Neural cell (in vitro differentiated cells): ENCODE results near the gene BRSK2.

Experiments
- CTCF ChIP-seq: fragments of 450-650 bp; IDR thresholded peaks from 2 replicates; pipeline ENCODE4 v1.5.1; 2014; ENCODE audit warnings: antibody characterized with exemption, mild to moderate bottlenecking, moderate library complexity; ENCODE audit not compliant: poor library complexity, severe bottlenecking
- EP300 ChIP-seq: fragments of 450-650 bp; conservative IDR thresholded peaks from 2 replicates; pipeline ENCODE4 v1.6.1; 2014; ENCODE audit warnings: antibody characterized with exemption, mild to moderate bottlenecking, moderate library complexity; ENCODE audit not compliant: poor library complexity, severe bottlenecking
- EZH2 ChIP-seq: fragments of 200-600, 300-800 bp; shearing (Covaris generic), sonication (generic); IDR thresholded peaks from 2 replicates; pipeline ENCODE4 v1.6.1; 2014; ENCODE audit warnings: antibody characterized with exemption, low read length, borderline replicate concordance, mild to moderate bottlenecking; ENCODE audit not compliant: insufficient read depth, poor library complexity, severe bottlenecking
- POLR2AphosphoS5 ChIP-seq: IDR thresholded peaks from 2 replicates; pipeline ENCODE4 v1.6.1; 2012
- TAF1 ChIP-seq: IDR thresholded peaks from 2 replicates; pipeline ENCODE4 v1.6.1; 2012; ENCODE audit warnings: low read depth
- TF ChIP-seq, protein P1 (sequence below): IDR thresholded peaks from 2 replicates; pipeline ENCODE4 v1.6.1; 2012; ENCODE audit warnings: borderline replicate concordance

DNA sequence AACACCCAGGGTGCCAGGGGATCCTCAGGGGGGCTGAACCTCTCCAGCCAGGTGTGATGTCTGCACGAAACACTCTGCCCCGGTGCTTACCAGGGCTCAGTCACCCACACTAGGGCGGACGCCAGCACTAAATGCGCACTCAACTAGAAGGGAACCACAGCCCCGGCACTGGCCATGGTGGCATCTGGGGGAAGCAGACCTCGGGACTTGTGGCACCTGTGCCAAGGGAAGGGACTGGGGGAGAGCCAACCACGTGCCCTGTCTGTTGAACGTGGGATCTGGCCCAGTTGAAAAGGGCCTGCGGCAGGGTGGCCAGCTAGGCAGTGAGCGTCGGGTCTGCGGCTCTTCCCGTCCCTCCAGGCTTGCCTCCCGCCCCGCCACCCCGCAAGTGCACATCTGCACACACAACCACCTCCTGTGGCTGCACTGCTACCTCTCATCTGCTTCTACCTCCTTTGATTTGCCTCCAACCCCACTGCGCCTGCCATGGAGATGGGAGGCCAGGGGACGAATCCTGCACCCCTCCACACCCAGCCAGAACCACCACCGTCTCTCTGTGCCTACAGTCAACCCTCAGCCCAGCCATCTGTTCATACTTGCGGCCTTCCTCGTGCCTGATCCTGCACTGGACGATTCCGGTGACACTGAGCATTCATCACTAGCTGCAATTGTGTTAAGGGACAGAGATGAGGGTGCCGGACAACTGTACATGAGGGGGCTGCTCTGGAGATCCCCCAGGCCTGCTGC lies 111.9 kb downstream of the BRSK2 start:
- TF ChIP-seq TAF1 (no peak), EZH2 (no peak), CTCF (no peak), POLR2AphosphoS5 (no peak), EP300 (no peak)
- TF ChIP-seq, protein P1, sequence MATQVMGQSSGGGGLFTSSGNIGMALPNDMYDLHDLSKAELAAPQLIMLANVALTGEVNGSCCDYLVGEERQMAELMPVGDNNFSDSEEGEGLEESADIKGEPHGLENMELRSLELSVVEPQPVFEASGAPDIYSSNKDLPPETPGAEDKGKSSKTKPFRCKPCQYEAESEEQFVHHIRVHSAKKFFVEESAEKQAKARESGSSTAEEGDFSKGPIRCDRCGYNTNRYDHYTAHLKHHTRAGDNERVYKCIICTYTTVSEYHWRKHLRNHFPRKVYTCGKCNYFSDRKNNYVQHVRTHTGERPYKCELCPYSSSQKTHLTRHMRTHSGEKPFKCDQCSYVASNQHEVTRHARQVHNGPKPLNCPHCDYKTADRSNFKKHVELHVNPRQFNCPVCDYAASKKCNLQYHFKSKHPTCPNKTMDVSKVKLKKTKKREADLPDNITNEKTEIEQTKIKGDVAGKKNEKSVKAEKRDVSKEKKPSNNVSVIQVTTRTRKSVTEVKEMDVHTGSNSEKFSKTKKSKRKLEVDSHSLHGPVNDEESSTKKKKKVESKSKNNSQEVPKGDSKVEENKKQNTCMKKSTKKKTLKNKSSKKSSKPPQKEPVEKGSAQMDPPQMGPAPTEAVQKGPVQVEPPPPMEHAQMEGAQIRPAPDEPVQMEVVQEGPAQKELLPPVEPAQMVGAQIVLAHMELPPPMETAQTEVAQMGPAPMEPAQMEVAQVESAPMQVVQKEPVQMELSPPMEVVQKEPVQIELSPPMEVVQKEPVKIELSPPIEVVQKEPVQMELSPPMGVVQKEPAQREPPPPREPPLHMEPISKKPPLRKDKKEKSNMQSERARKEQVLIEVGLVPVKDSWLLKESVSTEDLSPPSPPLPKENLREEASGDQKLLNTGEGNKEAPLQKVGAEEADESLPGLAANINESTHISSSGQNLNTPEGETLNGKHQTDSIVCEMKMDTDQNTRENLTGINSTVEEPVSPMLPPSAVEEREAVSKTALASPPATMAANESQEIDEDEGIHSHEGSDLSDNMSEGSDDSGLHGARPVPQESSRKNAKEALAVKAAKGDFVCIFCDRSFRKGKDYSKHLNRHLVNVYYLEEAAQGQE = no peak
